ENCODE data around the gene HES3.

DNA sequence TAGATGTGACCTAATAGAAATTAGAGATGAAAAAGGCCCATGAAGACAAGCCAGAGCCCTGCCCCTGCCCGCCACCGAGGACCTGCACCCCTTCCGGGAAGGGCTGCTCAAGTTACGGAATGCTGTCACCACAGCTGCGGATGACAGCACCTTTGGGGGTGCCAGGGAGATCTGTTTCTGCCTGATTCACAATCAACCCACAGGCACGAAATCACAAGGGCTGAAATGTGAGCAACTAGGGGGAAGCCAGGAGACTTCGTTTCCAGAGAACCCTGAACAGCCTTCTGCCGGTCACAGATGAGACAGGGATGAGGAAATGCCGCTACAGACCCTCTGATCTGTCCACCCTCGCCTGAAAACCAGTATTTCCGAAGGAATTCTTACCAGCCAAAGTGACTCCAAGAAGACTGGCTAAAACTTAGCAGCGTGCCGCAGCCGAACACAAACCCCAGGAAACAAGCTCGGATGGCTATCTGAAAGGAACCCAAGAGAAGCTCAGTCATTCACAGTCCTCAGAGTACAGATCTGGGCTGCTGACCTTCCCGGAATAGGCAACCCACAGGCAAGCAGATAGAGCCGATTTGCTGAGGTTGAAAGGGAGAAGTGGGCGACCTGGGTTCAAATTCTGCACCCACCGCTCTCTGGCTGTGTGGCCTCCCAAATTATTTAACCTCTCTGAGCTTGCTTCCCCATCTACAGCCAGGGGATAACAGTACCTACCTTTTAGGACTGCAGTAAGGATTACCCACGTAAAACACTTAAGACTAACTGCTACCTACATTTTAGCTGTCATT is 9.3 kb upstream of the HES3 start:
- TF ChIP-seq CTCF (IDR thresholded peaks at IDR 0.05; ENCODE audit: low read depth, low read length, poor library complexity, severe bottlenecking) (no peak), EZH2phosphoT487 (IDR thresholded peaks at IDR 0.05; ENCODE audit: borderline replicate concordance, low read length) (no peak)

Data from DOHH2 (cell line).